GM12873 (cell line): ENCODE data around the gene CREBRF.

Experiments used
- TF ChIP-seq, protein P1 (sequence below): IDR thresholded peaks from 2 replicates; pipeline ENCODE4 v1.5.1; 2012; ENCODE audit warnings: low read depth, mild to moderate bottlenecking, moderate library complexity, low read length, control low read depth; ENCODE audit not compliant: insufficient read depth; ENCODE audit errors: missing control alignments

Gene CREBRF

DNA sequence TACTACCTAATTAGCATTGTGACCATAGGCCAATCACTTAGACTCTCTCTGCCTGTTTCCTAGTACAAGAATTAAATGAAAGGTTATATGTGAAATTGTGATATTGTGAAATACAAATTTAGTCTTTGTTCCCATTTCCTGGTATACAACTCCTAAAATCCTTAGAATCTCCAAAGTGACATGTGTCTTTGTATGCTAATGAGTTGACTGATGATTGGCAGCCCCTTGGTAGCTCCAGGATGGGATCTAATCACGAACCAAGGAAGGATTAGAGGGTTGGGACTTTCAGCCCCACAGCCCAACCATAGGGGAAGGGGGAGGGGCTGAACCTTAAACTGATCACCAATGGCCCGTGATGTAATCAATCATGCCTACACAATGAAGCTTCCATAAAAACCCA, 41.0 kb upstream of the CREBRF start:
- TF ChIP-seq, protein P1, sequence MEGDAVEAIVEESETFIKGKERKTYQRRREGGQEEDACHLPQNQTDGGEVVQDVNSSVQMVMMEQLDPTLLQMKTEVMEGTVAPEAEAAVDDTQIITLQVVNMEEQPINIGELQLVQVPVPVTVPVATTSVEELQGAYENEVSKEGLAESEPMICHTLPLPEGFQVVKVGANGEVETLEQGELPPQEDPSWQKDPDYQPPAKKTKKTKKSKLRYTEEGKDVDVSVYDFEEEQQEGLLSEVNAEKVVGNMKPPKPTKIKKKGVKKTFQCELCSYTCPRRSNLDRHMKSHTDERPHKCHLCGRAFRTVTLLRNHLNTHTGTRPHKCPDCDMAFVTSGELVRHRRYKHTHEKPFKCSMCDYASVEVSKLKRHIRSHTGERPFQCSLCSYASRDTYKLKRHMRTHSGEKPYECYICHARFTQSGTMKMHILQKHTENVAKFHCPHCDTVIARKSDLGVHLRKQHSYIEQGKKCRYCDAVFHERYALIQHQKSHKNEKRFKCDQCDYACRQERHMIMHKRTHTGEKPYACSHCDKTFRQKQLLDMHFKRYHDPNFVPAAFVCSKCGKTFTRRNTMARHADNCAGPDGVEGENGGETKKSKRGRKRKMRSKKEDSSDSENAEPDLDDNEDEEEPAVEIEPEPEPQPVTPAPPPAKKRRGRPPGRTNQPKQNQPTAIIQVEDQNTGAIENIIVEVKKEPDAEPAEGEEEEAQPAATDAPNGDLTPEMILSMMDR = no peak

DNA sequence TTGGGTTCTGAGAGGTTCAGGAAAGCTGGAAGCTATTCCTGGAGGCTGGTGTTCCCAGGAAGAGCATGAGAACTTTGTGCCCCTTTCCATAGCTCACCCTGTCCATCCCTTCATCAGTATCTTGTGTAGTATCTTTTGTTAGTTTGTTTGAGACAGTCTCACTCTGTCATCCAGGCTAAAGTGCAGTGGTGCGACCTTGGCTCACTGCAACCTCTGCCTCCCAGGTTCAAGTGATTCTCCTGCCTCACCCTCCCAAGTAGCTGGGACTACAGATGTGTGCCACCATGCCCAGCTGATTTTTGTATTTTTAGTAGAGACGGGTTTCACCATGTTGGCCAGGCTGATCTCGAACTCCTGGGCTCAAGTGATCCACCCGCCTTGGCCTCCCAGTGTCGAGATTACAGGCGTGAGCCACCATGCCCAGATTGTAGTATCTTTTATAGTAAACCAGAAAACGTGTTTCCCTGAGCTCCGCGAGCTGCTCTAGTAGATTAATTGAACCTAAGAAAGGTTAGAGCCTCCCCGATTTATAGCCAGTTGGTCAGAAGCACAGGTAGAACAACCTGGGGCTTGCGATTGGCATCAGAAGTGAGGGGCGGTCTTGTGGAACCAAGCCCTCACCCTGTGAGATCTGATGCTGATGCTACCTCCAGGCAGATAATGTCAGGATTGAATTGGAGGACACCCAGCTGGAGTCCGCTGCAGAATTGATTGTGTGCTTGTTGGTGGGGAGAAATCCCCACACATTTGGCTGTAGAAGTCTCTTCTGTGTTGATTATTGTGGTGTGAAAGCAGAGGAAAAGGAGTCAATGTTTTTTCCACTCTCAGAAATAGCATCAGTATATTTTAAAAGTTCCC, 40.3 kb upstream of the CREBRF start:
- TF ChIP-seq, protein P1 = no peak

DNA sequence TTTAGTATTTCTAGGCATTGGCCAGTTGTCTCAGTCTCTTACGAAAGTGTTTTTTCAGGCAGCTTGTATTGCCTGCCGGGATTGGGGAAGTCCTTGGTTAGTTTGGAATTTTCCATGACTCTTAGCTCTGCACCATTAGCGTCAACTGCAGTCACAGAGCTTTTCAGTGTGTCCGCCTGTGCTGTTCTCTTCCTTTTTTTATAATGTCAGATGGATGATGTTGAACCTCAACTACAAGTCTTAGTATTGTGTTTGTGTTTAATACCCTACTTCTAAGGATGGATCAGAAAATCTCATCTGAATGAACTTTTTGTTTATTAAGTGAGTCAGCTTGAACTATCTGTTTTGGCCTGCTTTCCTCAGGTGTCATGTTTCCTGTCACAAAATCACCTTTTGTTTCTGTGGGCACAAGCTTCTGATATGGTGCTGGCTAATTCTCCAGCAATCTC, 39.5 kb upstream of the CREBRF start:
- TF ChIP-seq, protein P1 = no peak

DNA sequence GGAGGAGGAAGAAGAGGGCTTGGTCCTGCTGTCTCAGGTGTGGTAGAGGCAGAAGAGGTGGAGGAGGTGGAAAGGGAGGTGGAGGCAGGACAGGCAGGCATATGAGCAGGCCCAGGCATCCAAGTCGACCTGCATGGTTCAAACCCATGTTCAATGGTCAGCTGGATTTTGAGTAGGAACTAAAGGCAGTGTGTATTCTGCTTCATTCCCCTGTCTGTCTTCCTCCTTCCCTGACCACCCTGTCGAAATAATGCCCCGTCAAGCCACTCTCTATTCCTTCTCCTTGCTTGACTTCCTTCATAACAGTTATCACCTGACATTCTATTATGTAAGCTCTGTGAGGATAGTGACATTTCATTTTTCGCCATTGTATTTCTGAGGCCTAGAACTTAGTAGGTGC, 37.8 kb upstream of the CREBRF start:
- TF ChIP-seq, protein P1 = no peak

DNA sequence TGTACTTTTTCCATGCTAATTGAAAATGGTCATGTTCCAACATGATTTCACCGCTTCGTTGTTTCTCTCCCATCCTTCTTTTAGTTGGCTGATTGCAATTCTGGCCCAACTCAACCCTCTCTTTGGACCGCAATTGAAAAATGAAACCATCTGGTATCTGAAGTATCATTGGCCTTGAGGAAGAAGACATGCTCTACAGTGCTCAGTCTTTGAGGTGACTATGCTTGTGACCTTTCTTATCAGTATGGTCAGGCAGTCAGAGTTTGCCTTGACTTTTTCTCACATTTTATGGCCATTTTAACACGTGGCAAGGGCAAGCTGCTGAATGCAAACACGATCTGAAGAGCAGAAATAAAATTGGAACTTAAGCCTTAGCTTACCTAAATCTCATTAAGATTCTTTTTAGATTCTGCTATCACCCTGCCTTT, 36.0 kb upstream of the CREBRF start:
- TF ChIP-seq, protein P1 = no peak

DNA sequence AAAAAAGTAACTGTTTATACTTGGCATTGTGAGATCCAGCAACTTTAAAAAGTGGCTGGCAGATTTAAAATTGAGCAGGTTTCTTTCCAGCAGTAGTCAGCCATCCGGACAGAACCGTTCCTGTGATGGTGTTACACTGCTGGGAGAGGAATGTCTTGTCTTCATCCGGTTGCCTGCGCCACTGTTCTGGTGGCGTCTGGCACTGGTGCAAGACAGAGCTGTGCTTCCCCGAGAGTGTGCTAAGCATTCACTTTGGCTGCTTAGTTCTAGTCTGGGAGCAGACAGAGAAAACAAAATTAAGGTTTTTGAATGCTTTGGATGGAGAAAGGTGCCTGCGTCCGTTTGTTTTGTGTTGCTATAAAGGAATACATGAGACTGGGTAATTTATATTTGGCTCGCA, 35.5 kb upstream of the CREBRF start:
- TF ChIP-seq, protein P1 = no peak

DNA sequence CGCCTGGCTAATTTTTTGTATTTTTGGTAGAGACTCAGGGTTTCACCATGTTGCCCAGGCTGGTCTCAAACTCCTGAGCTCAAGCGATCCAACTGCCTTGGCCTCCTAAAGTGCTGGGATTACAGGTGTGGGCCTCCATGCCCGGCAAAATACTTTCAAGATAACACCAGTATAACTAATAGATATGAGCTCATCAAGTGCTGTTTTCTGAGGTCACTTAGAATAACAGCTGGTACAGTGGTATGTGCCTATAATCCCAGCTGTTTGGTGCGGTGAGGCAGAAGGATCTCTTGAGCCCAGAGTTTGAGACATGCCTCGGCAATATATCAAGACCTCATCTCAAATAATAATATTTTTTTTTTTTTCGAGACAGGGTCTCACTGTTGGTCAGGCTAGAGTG, 30.5 kb upstream of the CREBRF start:
- TF ChIP-seq, protein P1 = no peak
